B cell (primary cell): ENCODE data around the gene NTN1. TPM values are rescaled to one million over a fixed set of nuclear protein-coding genes. Genes with fewer than 3 reads are reported as not detected.
A peak's percentile ranks its signal among the peaks of the same experiment; 100 is the strongest.

Experiments used
- ATAC-seq: fragments of 200-7000 bp; cut with Tn5 transposase; one replicate; pipeline ENCODE4 v1.10.0; 2021; ENCODE audit warnings: low read depth, mild to moderate bottlenecking, moderate number of reproducible peaks, moderate library complexity
- CTCF ChIA-PET: fragments of 350-600 bp; sonication (Branson Sonifier 250); formaldehyde crosslinking; loops from one replicate; lab custom pipeline; 2021; ENCODE audit warnings: antibody characterized with exemption, inconsistent platforms; lab: Charles Lee
- POLR2A ChIA-PET: fragments of 350-600 bp; sonication (Branson Sonifier 250); formaldehyde crosslinking; loops from one replicate; lab custom pipeline; 2021; ENCODE audit warnings: antibody characterized with exemption; lab: Charles Lee
- DNase-seq: peaks from one replicate; pipeline ENCODE4 v3.0.0; 2013
- H2AFZ ChIP-seq: 2 replicates; pipeline ENCODE4 v1.6.1; 2012; ENCODE audit warnings: mild to moderate bottlenecking, low read depth, low read length; ENCODE audit not compliant: insufficient read depth, poor library complexity, severe bottlenecking
- H3K27ac ChIP-seq, 2 donors: 1 replicate in 1 of 2; 2 replicates in 1 of 2; pipeline ENCODE4 v1.5.1; 2012 to 2013; ENCODE audit warnings: low read length in 2 of 2, mild to moderate bottlenecking in 2 of 2, moderate library complexity in 1 of 2
- H3K27me3 ChIP-seq, 4 experiments: fragments of 200-600 bp in 1 of 4; sonication (generic) in 1 of 4; replicated peaks in 1 of 4; 1 replicate in 2 of 4; 2 replicates in 2 of 4; pipeline versions ENCODE4 v1.6.1 to v1.7.0; 2013 to 2016; ENCODE audit warnings: low read length in 3 of 4, mild to moderate bottlenecking in 2 of 4, mixed read lengths in 1 of 4, moderate library complexity in 1 of 4; ENCODE audit not compliant: insufficient read depth in 4 of 4, control insufficient read depth in 3 of 4; ENCODE audit errors: control extremely low read depth in 1 of 4
- H3K36me3 ChIP-seq, 2 experiments: replicated peaks in 1 of 2; 1 replicate in 1 of 2; 2 replicates in 1 of 2; pipeline versions ENCODE4 v1.6.1 to v1.7.1; 2013; ENCODE audit warnings: low read length in 1 of 2; ENCODE audit not compliant: insufficient read depth in 2 of 2, control insufficient read depth in 1 of 2; ENCODE audit errors: control extremely low read depth in 1 of 2, extremely low read depth in 1 of 2
- H3K4me1 ChIP-seq, 2 donors: fragments of 200-600 bp in 1 of 2; sonication (generic) in 1 of 2; 1 replicate in 1 of 2; 2 replicates in 1 of 2; pipeline versions ENCODE4 v1.5.1 to v1.6.1; 2013 to 2017; ENCODE audit warnings: low read length in 2 of 2; ENCODE audit not compliant: control insufficient read depth in 2 of 2, insufficient read depth in 2 of 2
- H3K4me2 ChIP-seq: replicated peaks from 2 replicates; pipeline ENCODE3; 2012; ENCODE audit warnings: mild to moderate bottlenecking, low read depth, low read length; ENCODE audit not compliant: poor library complexity, severe bottlenecking
- H3K4me3 ChIP-seq, 5 experiments: fragments of 200-600 bp in 1 of 5; sonication (generic) in 1 of 5; 1 replicate in 3 of 5; 2 replicates in 2 of 5; pipeline versions ENCODE4 v1.5.1 to v1.7.0; 2011 to 2016; ENCODE audit warnings: low read length in 4 of 5, mild to moderate bottlenecking in 4 of 5, low read depth in 2 of 5, control low read depth in 1 of 5, moderate library complexity in 1 of 5; ENCODE audit not compliant: insufficient read depth in 1 of 5; ENCODE audit errors: control extremely low read depth in 1 of 5, extremely low read depth in 1 of 5
- H3K79me2 ChIP-seq: fragments of 200-600 bp; sonication (generic); one replicate; pipeline ENCODE4 v1.6.0; 2016; ENCODE audit warnings: low read length; ENCODE audit not compliant: control insufficient read depth, insufficient read depth
- H3K9ac ChIP-seq: fragments of 200-600 bp; sonication (generic); 2 replicates; pipeline ENCODE4 v1.6.1; 2017; ENCODE audit warnings: mild to moderate bottlenecking, low read length, moderate library complexity
- H3K9me3 ChIP-seq, 3 donors: one replicate each; pipeline versions ENCODE4 v1.6.1 to v1.7.1; 2013; ENCODE audit warnings: low read length in 2 of 3; ENCODE audit not compliant: control insufficient read depth in 2 of 3, insufficient read depth in 1 of 3; ENCODE audit errors: control extremely low read depth in 1 of 3
- H4K20me1 ChIP-seq: 2 replicates; pipeline ENCODE4 v1.6.0; 2012; ENCODE audit warnings: mild to moderate bottlenecking, low read length; ENCODE audit not compliant: insufficient read depth, control insufficient read depth, poor library complexity, severe bottlenecking
- H3K27ac Mint-ChIP-seq: one replicate; pipeline ENCODE4 v1.8.0; 2021; ENCODE audit warnings: mixed read lengths
- H3K27me3 Mint-ChIP-seq: one replicate; pipeline ENCODE4 v1.8.0; 2021; ENCODE audit warnings: mixed read lengths
- H3K4me1 Mint-ChIP-seq: one replicate; pipeline ENCODE4 v1.8.0; 2021; ENCODE audit warnings: mixed read lengths
- H3K4me3 Mint-ChIP-seq: one replicate; pipeline ENCODE4 v1.8.0; 2021; ENCODE audit warnings: mixed read lengths
- H3K9me3 Mint-ChIP-seq: one replicate; pipeline ENCODE4 v1.8.0; 2022; ENCODE audit warnings: mixed read lengths; ENCODE audit not compliant: insufficient read depth
- EZH2 ChIP-seq: IDR thresholded peaks from 2 replicates; pipeline ENCODE4 v1.6.1; 2012; ENCODE audit warnings: borderline replicate concordance, low read depth, mild to moderate bottlenecking, moderate library complexity, low read length; ENCODE audit not compliant: insufficient read depth, poor library complexity, severe bottlenecking
- WGBS: methylation state at CpG from one replicate; pipeline ENCODE4 v1.1.5; 2013; ENCODE audit warnings: missing lambda C conversion rate; ENCODE audit not compliant: insufficient coverage; 5-methylcytosine and 5-hydroxymethylcytosine counted together
- intact Hi-C: fragments of 100-400 bp; cut with micrococcal nuclease; formaldehyde crosslinking; loops from one replicate; pipeline ENCODE4 v1.10.0; 2022
- polyA plus RNA-seq: library from polyadenylated mRNA; depleted of rRNA; stranded (reverse); fragments of >200 nt; gene quantifications from 2 replicates; pipeline ENCODE4 v1.2.3, GENCODE V29; 2012
- total RNA-seq, 2 donors: library from RNA; stranded (reverse); fragments of 120-200 nt in 1 of 2; gene quantifications; 1 replicate in 1 of 2; 2 replicates in 1 of 2; pipeline versions ENCODE4 v1.2.3 to v1.2.4, GENCODE V29; 2013 to 2022
- TF ChIP-seq, protein P1 (sequence below): fragments of 200-600 bp; IDR thresholded peaks from one replicate; pipeline ENCODE4 v1.8.0; 2022; ENCODE audit warnings: antibody characterized with exemption, mild to moderate bottlenecking

The NTN1 gene
- total and polyA plus RNA-seq, 2 donors (not counting 1 experiment from before 2014, with no cell fraction given) = 0.10 to 0.25 TPM

DNA sequence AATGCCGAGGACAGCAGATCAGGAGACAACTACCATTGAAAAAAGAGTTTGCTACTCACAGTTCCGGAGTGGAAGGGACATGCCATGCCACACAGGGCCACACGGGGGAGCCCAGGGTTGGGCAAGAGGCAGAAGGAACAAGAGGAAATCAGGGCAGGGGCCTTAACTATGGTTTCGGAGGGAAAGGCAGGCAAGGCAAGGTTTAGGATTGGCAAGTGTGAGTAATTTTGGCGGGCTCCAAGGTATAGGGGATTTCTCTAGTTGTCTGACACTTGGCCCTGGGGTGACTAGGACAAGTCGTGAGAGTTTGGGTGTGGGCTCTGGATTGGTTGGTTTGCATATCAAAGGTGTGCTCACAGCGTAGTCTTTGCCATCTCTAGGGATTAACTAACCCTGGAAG is 27.0 kb upstream of the NTN1 start:
- intact Hi-C loops = loop anchor here (5.0 kb wide), 1 partner anchor 528 kb away; no protein-coding TSS in a partner anchor

DNA sequence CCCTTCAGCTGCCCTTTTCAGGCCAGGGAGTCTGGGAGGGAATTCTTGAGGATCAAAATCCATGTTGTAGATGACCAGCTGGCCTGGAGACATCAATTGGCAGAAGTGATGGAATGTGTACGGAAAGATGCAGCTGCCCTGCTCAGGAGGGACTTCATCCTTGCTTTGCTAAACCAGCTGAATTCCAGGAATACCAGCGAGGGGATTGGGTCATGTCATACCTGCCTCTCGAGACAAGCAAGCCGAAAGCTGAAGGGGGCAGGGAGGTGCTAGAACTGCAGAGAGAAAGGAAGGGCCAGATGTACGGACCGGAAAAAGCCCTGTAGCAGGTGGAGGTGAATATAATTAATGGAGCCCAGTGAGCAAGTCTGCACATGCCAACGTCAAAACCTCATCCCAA is 25.6 kb upstream of the NTN1 start:
- intact Hi-C loops = loop anchor here (2.0 to 5.0 kb wide), 2 partner anchors 101 to 138 kb away; no protein-coding TSS in a partner anchor
- H3K27me3 ChIP-seq = peaks cover 0 to 11% (median 2%) of the 10 kb centered on the region in 4 experiments
- no peak overlapping the region for H3K4me2 ChIP-seq
- DNase-seq (no peak), ATAC-seq (no peak)
- TF ChIP-seq, protein P1, sequence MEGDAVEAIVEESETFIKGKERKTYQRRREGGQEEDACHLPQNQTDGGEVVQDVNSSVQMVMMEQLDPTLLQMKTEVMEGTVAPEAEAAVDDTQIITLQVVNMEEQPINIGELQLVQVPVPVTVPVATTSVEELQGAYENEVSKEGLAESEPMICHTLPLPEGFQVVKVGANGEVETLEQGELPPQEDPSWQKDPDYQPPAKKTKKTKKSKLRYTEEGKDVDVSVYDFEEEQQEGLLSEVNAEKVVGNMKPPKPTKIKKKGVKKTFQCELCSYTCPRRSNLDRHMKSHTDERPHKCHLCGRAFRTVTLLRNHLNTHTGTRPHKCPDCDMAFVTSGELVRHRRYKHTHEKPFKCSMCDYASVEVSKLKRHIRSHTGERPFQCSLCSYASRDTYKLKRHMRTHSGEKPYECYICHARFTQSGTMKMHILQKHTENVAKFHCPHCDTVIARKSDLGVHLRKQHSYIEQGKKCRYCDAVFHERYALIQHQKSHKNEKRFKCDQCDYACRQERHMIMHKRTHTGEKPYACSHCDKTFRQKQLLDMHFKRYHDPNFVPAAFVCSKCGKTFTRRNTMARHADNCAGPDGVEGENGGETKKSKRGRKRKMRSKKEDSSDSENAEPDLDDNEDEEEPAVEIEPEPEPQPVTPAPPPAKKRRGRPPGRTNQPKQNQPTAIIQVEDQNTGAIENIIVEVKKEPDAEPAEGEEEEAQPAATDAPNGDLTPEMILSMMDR = no peak
- TF ChIP-seq EZH2 = no peak
- peaks cover 0 to 8% (median 0%) of the 10 kb centered on the region in 3 donors for H3K9me3 ChIP-seq
- H3K4me1 ChIP-seq = peaks cover 3 to 5% of the 10 kb centered on the region in 2 donors
- ChIA-PET CTCF (interaction anchor here (0.8 to 5.5 kb wide), 19 partner anchors 10 to 586 kb away, joined by 3 to 41 read pairs (median 4); partner anchors contain the start of genes MFSD6L and PIK3R5), POLR2A (no interaction called here)
- no peak overlapping the region for H3K4me3 Mint-ChIP-seq
- no peak overlapping the region for H3K9ac ChIP-seq
- no peaks in the 10 kb centered on the region for H3K79me2 ChIP-seq
- 95% methylated on average over 5 of the region's 7 CpGs for WGBS
- peaks cover 11% of the 10 kb centered on the region for H3K4me1 Mint-ChIP-seq
- H3K36me3 ChIP-seq = no peaks in the 10 kb centered on the region
- no peaks in the 10 kb centered on the region for H3K9me3 Mint-ChIP-seq
- H4K20me1 ChIP-seq = no peaks in the 10 kb centered on the region
- H2AFZ ChIP-seq = no peak overlapping the region
- peaks cover 5% of the 10 kb centered on the region for H3K27me3 Mint-ChIP-seq
- no peak overlapping the region for H3K27ac Mint-ChIP-seq
- no peak overlapping the region for H3K27ac ChIP-seq
- H3K4me3 ChIP-seq = no peak overlapping the region

More for the DNA sequence above, 27.0 kb upstream of the NTN1 start:
- H3K4me3 ChIP-seq = no peak overlapping the region
- ATAC-seq (peak; percentile 46), DNase-seq (peak; percentile 33)
- H3K27me3 ChIP-seq = peaks cover 0 to 8% (median 2%) of the 10 kb centered on the region in 4 experiments
- Mint-ChIP-seq H3K9me3 (no peaks in the 10 kb centered on the region), H3K4me3 (no peak overlapping the region), H3K27me3 (peaks cover 3% of the 10 kb centered on the region), H3K27ac (no peak overlapping the region), H3K4me1 (peaks cover 11% of the 10 kb centered on the region)
- no peak overlapping the region for H3K4me2 ChIP-seq
- H4K20me1 ChIP-seq = no peaks in the 10 kb centered on the region
- 66% methylated on average over 5 of the region's 7 CpGs for WGBS
- H3K4me1 ChIP-seq = peaks cover 3 to 5% of the 10 kb centered on the region in 2 donors
- H3K36me3 ChIP-seq = no peaks in the 10 kb centered on the region
- H3K27ac ChIP-seq = no peak overlapping the region
- peaks cover 0 to 8% (median 0%) of the 10 kb centered on the region in 3 donors for H3K9me3 ChIP-seq
- H3K79me2 ChIP-seq = no peaks in the 10 kb centered on the region
- no peak overlapping the region for H3K9ac ChIP-seq
- TF ChIP-seq, protein P1 = peak; percentile 55
- TF ChIP-seq EZH2 = no peak
- ChIA-PET POLR2A (no interaction called here), CTCF (interaction anchor here (0.7 to 5.5 kb wide), 11 partner anchors 9 to 585 kb away, joined by 3 to 41 read pairs (median 4); partner anchors contain the start of gene MFSD6L)
- no peak overlapping the region for H2AFZ ChIP-seq
